ENCODE results near the gene ZNF654. TPM values are rescaled to one million over a fixed set of nuclear protein-coding genes. Genes with fewer than 3 reads are reported as not detected.
"Not testable (repeated sequence)": the region's sequence is repeated elsewhere in the genome, so short reads cannot be mapped to it uniquely, and the experiment has no call there.

ZNF654 gene
- total RNA-seq, 1 experiment from 2014 or later = 5.0 TPM

GRCh38 chr3:88168171-88168570 lies 109.1 kb downstream of the ZNF654 start:
- Histone ChIP-seq H3K36me3 (ENCODE audit: low read depth, low read length) (no peaks in the 10 kb centered on the region), H3K27ac (ENCODE audit: low read length) (no peak overlapping the region), H3K4me3 (ENCODE audit: low read length) (no peak overlapping the region), H3K4me1 (ENCODE audit: insufficient read depth, low read length) (no peaks in the 10 kb centered on the region), H3K4me2 (ENCODE audit: low read length) (no peak overlapping the region), H2AFZ (ENCODE audit: low read length) (no peak overlapping the region), H3K79me2 (ENCODE audit: low read length) (no peaks in the 10 kb centered on the region), H3K9ac (ENCODE audit: low read length) (no peak overlapping the region), H3K9me2 (replicated peaks; ENCODE audit: low read length) (no peaks in the 10 kb centered on the region), H3K27me3 (ENCODE audit: low read length) (no peaks in the 10 kb centered on the region), H3F3A (ENCODE audit: low read length, unreplicated experiment) (no peaks in the 10 kb centered on the region), H4K20me1 (ENCODE audit: low read length) (no peaks in the 10 kb centered on the region), H3K9me3 (ENCODE audit: low read length) (no peaks in the 10 kb centered on the region)
- ChIA-PET CTCF (no interaction called here), POLR2A (ENCODE audit: unreplicated experiment) (no interaction called here)
- no TSS peak for BruUV-seq (replicated peaks)
- no peak for DNase-seq
- TF ChIP-seq EZH2phosphoT487 (IDR thresholded peaks at IDR 0.05; ENCODE audit: borderline replicate concordance, low read length) = no peak
- TF ChIP-seq EZH2 (IDR thresholded peaks at IDR 0.05; ENCODE audit: low read length, unreplicated experiment) = no peak
- TF ChIP-seq CTCF (conservative IDR thresholded peaks at IDR 0.05; ENCODE audit: low read depth, low read length) = no peak
- intact Hi-C loops (cut with micrococcal nuclease) = no loop called here
- ATAC-seq = no peak

GRCh38 chr3:88180398-88180999 lies 121.4 kb downstream of the ZNF654 start:
- ATAC-seq (peak; percentile 76), DNase-seq (peak; percentile 69)
- no peaks in the 10 kb centered on the region for H3K27me3 ChIP-seq (ENCODE audit: low read length)
- H3K79me2 ChIP-seq (ENCODE audit: low read length) = no peaks in the 10 kb centered on the region
- no peak overlapping the region for H3K9ac ChIP-seq (ENCODE audit: low read length)
- H3K4me1 ChIP-seq (ENCODE audit: insufficient read depth, low read length) = no peaks in the 10 kb centered on the region
- H3F3A ChIP-seq (ENCODE audit: low read length, unreplicated experiment) = no peaks in the 10 kb centered on the region
- H2AFZ ChIP-seq (ENCODE audit: low read length) = no peak overlapping the region
- TF ChIP-seq CTCF (conservative IDR thresholded peaks at IDR 0.05; ENCODE audit: low read depth, low read length) (peak; percentile 71), EZH2phosphoT487 (IDR thresholded peaks at IDR 0.05; ENCODE audit: borderline replicate concordance, low read length) (no peak)
- ChIA-PET POLR2A (ENCODE audit: unreplicated experiment) (no interaction called here), CTCF (interaction anchor here (0.6 to 1.0 kb wide), 4 partner anchors 14 to 175 kb away, joined by 3 to 6 read pairs (median 4); no protein-coding TSS in a partner anchor)
- no peaks in the 10 kb centered on the region for H3K9me3 ChIP-seq (ENCODE audit: low read length)
- no peaks in the 10 kb centered on the region for H3K36me3 ChIP-seq (ENCODE audit: low read depth, low read length)
- H4K20me1 ChIP-seq (ENCODE audit: low read length) = no peaks in the 10 kb centered on the region
- BruUV-seq (replicated peaks) = no TSS peak
- H3K4me3 ChIP-seq (ENCODE audit: low read length) = no peak overlapping the region
- H3K9me2 ChIP-seq (replicated peaks; ENCODE audit: low read length) = no peaks in the 10 kb centered on the region
- no peak overlapping the region for H3K4me2 ChIP-seq (ENCODE audit: low read length)
- intact Hi-C loops (cut with micrococcal nuclease) = loop anchor here (1.0 to 5.0 kb wide), 3 partner anchors 175 to 1408 kb away; no protein-coding TSS in a partner anchor
- no peak overlapping the region for H3K27ac ChIP-seq (ENCODE audit: low read length)

- not testable (repeated sequence) for H3K27ac ChIP-seq (ENCODE audit: low read length)
Measured at GRCh38 chr3:88182165-88182918, 123.3 kb downstream of the ZNF654 start.

More at GRCh38 chr3:88182165-88182918, 123.3 kb downstream of the ZNF654 start:
- H3K36me3 ChIP-seq (ENCODE audit: low read depth, low read length); H3K4me2 ChIP-seq (ENCODE audit: low read length); H3K9me2 ChIP-seq (replicated peaks; ENCODE audit: low read length); H3K9me3 ChIP-seq (ENCODE audit: low read length); POLR2A ChIA-PET (ENCODE audit: unreplicated experiment); H3K4me3 ChIP-seq (ENCODE audit: low read length); ATAC-seq; BruUV-seq (replicated peaks); DNase-seq; H3K79me2 ChIP-seq (ENCODE audit: low read length); H2AFZ ChIP-seq (ENCODE audit: low read length); H3K9ac ChIP-seq (ENCODE audit: low read length); H4K20me1 ChIP-seq (ENCODE audit: low read length); H3F3A ChIP-seq (ENCODE audit: low read length, unreplicated experiment); H3K27me3 ChIP-seq (ENCODE audit: low read length); H3K4me1 ChIP-seq (ENCODE audit: insufficient read depth, low read length): not testable (repeated sequence)
- CTCF ChIA-PET = interaction anchor here (0.6 kb wide), 1 partner anchor 712 kb away, joined by 3 read pairs; no protein-coding TSS in a partner anchor
- intact Hi-C loops (cut with micrococcal nuclease) = loop anchor here (5.0 kb wide), 1 partner anchor 1410 kb away; no protein-coding TSS in a partner anchor

Data from PC-3 (cell line).